ENCODE results near the gene PRRT4.

PRRT4 gene

GRCh38 chr7:128303133-128303532, 58.4 kb downstream of the PRRT4 start:
- TF ChIP-seq TAF1 (IDR thresholded peaks at IDR 0.05; ENCODE audit: borderline replicate concordance, low read depth, low read length) (no peak), POLR2A (IDR thresholded peaks at IDR 0.05; ENCODE audit: low read depth, low read length) (no peak), POLR2AphosphoS5 (IDR thresholded peaks at IDR 0.05; ENCODE audit: low read depth, low read length) (no peak)
- DNase-seq (ENCODE audit: insufficient read length) = no peak
- no peak for FAIRE-seq

DNA sequence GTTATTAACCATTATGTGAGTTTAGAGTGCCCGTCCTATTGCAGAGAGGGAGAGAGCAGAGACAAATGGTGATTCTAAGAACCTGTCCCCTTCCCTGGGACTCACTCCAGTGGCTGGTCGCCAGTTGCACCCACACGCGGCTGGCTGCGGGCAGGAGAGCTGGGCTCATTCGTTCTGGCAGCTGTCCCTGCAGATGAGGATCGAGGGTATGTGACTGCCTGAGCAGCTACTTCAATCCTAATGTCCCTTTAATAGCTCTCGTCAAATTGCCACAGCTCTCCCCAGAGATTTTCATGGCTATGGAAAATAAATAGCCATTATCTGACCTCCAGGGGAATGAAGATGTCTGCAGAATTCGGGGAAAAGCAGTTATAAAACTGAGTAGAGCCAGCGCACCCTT, 59.4 kb downstream of the PRRT4 start:
- FAIRE-seq = no peak
- no peak for TF ChIP-seq POLR2AphosphoS5 (IDR thresholded peaks at IDR 0.05; ENCODE audit: low read depth, low read length)
- TF ChIP-seq TAF1 (IDR thresholded peaks at IDR 0.05; ENCODE audit: borderline replicate concordance, low read depth, low read length) = no peak
- TF ChIP-seq POLR2A (IDR thresholded peaks at IDR 0.05; ENCODE audit: low read depth, low read length) = no peak
- DNase-seq (ENCODE audit: insufficient read length) = no peak
